Measurements from ENCODE around the gene TADA3. TPM values are rescaled to one million over a fixed set of nuclear protein-coding genes. Genes with fewer than 3 reads are reported as not detected.

Gene TADA3
- total and polyA plus RNA-seq, 8 donors, result 13.2 to 29.1 (median 20.1) TPM

DNA sequence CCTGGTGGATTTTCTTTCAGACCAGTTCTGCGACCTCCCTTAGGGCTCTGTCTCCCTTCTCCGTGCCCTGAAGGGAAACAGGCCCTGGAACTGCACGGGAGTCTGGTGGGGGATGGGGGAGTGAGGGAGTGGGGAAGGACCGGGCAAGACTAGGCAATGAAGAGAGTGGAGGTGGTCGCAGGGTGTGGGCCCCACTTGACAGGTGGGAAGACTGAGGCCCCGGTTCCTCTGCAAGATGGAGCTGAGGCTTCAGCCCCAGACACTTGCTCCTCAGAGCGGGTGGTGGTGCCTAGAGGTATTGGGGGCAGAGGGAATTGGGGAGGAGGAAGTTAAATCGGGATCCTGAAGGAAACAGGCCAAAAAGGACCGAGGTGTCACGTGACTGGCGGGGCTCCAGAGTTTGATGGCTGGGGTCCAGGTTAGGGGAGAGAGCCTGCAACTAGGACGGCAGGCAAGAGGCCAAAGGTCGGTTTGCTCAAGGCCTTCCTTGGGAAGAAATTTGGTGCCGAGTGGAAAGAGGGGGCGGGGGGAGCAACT, 21.9 kb downstream of the TADA3 start:
- no peaks in the 10 kb centered on the region for H3K36me3 ChIP-seq
- TF ChIP-seq, protein P1, sequence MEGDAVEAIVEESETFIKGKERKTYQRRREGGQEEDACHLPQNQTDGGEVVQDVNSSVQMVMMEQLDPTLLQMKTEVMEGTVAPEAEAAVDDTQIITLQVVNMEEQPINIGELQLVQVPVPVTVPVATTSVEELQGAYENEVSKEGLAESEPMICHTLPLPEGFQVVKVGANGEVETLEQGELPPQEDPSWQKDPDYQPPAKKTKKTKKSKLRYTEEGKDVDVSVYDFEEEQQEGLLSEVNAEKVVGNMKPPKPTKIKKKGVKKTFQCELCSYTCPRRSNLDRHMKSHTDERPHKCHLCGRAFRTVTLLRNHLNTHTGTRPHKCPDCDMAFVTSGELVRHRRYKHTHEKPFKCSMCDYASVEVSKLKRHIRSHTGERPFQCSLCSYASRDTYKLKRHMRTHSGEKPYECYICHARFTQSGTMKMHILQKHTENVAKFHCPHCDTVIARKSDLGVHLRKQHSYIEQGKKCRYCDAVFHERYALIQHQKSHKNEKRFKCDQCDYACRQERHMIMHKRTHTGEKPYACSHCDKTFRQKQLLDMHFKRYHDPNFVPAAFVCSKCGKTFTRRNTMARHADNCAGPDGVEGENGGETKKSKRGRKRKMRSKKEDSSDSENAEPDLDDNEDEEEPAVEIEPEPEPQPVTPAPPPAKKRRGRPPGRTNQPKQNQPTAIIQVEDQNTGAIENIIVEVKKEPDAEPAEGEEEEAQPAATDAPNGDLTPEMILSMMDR (IDR thresholded peaks at IDR 0.05), result no peak
- peak; percentile 64 to 79 (median 69) for ATAC-seq
- intact Hi-C loops (cut with DNase I), result no loop called here
- peaks cover 3 to 9% (median 5%) of the 10 kb centered on the region in 3 donors for H3K4me1 ChIP-seq
- FAIRE-seq, result no peak
- no peaks in the 10 kb centered on the region for H3K27me3 ChIP-seq
- H3K27ac ChIP-seq, result peak overlapping the region; percentile 49 to 77 (median 66)
- peak; percentile 91 to 98 (median 94) for DNase-seq
- H3K4me3 ChIP-seq, result peak overlapping the region; percentile 40 to 63 (median 48)
- 3 to 4% methylated on average over 15 of the region's 15 CpGs for WGBS, 2 donors
- H3K9me3 ChIP-seq, result no peaks in the 10 kb centered on the region

- ATAC-seq (peak; percentile 91 to 97 (median 94)), FAIRE-seq (no peak), DNase-seq (peak; percentile 71 to 92 (median 82))
- H3K9me3 ChIP-seq, result no peaks in the 10 kb centered on the region
- 4 to 5% methylated on average over 41 to 49 of the region's 49 CpGs for WGBS, 2 donors
- H3K4me1 ChIP-seq, result peaks cover 3 to 9% (median 5%) of the 10 kb centered on the region in 3 donors
- H3K27ac ChIP-seq, result peak within 1 kb of the TSS; percentile 49 to 77 (median 66)
- TF ChIP-seq, protein P1 (IDR thresholded peaks at IDR 0.05), result no peak
- no peaks in the 10 kb centered on the region for H3K27me3 ChIP-seq
- intact Hi-C loops (cut with DNase I), result no loop called here
- peak within 1 kb of the TSS; percentile 40 to 63 (median 48) for H3K4me3 ChIP-seq
- H3K36me3 ChIP-seq, result no peaks in the 10 kb centered on the region
These were observed 22.6 kb downstream of the TADA3 start, which contains the start of gene CAMK1 for GRCh38 chr3:9769426-9770275. Gene CAMK1, minus strand, starts transcription at chr3:9769947. Its CDS starts 2,198 bp downstream, at chr3:9767749.

GRCh38 chr3:9769012-9769411, 23.3 kb downstream of the TADA3 start:
- peak overlapping the region in 2 of 4 donors; percentile 49 to 72 for H3K27ac ChIP-seq
- ATAC-seq, result no peak
- peak overlapping the region; percentile 40 to 63 (median 48) for H3K4me3 ChIP-seq
- no peaks in the 10 kb centered on the region for H3K9me3 ChIP-seq
- DNase-seq, result no peak
- FAIRE-seq, result no peak
- peaks cover 3 to 9% (median 5%) of the 10 kb centered on the region in 3 donors for H3K4me1 ChIP-seq
- H3K27me3 ChIP-seq, result no peaks in the 10 kb centered on the region
- no peaks in the 10 kb centered on the region for H3K36me3 ChIP-seq
- TF ChIP-seq, protein P1 (IDR thresholded peaks at IDR 0.05), result no peak
- WGBS, 2 donors, result 69 to 77% methylated on average over 5 of the region's 5 CpGs
- intact Hi-C loops (cut with DNase I), result no loop called here

- TF ChIP-seq, protein P1 (IDR thresholded peaks at IDR 0.05), result no peak
- H3K4me3 ChIP-seq, result no peak overlapping the region
- H3K9me3 ChIP-seq, result no peaks in the 10 kb centered on the region
- WGBS, 2 donors, result 81 to 83% methylated on average over 6 of the region's 6 CpGs
- no peak overlapping the region for H3K27ac ChIP-seq
- H3K4me1 ChIP-seq, result peaks cover 3 to 9% (median 5%) of the 10 kb centered on the region in 3 donors
- H3K36me3 ChIP-seq, result no peaks in the 10 kb centered on the region
- no peak for DNase-seq
- no peak for FAIRE-seq
- intact Hi-C loops (cut with DNase I), result no loop called here
- no peaks in the 10 kb centered on the region for H3K27me3 ChIP-seq
- ATAC-seq, result no peak
These were observed 24.0 kb downstream of the TADA3 start for GRCh38 chr3:9768141-9768775.
